CD4-positive, alpha-beta T cell treated with Interleukin-21 for 1 hour (primary cell): ENCODE measurements around the gene U2AF2.

Experiments used
- DNase-seq: peaks from one replicate; pipeline ENCODE4 v3.0.0-alpha.2; 2020

U2AF2 gene

DNA sequence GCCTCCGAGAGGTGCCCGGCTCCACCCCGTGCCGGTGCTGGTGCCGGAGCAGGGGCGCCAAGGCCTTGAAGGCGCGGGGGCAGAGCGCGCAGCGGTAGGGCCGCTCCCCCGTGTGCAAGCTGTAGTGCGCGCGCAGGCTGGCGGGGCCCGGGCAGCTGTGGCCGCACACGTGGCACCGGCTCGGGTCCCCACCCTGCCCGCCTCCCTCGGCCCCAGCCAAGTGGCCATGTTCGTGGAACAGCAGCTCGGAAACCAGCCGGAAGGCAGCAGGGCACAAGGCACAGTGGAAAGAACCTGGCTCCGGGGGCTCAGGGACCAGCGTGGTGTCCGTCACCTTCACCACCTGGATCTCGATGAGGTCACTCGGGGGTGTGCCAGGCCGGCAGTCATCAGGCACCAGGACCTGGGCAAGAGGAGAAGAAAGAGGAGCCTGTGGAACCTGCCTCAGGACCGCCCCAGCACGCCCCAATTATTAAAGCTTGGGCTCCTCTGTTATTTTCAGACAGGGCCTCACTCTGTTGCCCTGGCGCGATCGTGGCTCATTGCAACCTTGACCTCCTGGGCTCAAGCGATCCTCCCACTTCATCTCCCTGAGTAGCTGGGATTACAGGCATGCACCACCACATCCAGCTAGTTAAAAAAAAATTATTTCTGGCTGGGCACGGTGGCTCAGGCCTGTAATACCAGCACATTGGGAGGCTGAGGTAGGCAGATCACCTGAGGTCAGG, 32.4 kb upstream of the U2AF2 start:
- DNase-seq = no peak

DNA sequence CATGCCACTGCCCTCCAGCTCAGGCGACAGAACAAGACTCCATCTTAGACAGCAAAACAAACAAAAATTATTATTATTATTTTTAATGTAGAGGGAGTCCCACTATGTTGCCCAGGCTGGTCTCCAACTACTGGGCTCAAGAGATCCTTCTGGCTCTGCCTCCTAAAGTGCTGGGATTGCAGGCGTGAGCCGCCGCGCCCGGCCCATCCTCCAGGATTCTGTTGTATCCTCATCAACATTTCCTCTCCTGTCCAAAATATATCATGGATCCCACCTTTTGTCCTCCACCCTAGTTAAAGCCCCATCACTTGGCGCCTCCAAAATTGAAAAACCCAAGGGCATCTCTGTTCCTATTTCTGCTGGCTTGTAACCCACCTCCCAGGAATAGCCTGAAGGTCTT, 31.7 kb upstream of the U2AF2 start:
- no peak for DNase-seq

DNA sequence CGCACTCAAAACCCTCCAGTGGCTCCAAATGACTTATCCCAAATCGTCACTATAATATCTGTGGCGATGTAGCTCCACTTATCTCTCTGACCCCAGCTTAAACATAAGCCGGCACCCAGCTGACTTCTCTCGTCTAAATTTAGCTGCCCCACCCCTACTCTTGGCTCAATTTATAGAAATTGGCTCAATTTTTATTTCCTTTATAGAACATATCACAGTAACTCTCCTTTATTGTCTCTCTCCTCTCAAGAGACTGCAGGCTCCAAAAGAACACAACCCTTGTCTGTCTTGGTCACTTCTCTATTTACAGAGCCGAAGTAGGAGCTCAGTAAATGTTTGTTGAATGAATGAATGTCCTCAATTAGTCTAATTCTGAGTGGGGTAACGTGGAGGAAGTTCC, 31.3 kb upstream of the U2AF2 start:
- DNase-seq = no peak

DNA sequence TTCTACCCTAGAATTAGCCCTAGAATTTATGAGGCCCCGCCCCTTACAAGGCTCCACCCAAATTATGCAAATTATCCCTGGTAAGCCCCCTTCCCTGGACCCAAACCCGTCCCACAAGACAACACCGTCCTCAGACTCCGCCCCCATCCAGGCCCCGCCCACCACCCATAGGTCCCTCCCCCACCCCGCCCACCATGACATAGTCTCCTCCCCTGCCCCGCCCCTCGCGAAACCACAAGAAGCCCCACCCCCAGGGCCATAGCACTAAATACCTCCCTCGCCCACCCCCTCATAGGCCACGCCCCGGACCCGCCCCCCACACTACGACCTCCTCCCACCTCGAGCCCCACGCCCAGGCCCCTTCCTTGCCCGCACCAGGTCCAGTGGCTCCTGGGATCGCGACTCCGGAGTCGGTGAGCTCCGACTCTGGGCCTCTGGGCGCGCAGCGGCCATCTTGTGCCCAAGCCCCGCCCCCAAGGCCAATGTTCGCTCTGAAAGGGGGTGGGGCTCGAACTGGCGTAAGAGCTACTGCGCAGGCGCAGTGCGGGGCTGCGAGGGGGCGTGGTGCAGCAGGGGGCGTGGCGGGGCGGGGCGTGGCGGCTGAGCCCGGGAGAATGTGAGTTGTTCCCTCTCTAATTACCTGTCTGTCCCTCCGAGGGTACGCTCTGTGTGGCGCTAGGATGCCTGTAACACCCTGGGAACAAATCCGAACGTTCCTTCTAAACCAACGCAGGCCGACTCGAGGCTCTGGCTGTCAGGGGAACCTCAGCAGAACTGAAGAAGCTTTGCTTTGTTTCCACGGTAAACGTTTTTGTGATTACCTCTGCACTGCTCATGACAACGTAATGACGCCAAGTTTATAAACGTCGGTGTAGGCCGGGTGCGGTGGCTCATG, 30.5 kb upstream of the U2AF2 start, which contains the start of gene ZNF784:
Gene ZNF784, minus strand, starts transcription at position 458 of the 895 bp plus-strand sequence. Its CDS starts 5 bp downstream, at position 453.
- DNase-seq = peak; percentile 91

DNA sequence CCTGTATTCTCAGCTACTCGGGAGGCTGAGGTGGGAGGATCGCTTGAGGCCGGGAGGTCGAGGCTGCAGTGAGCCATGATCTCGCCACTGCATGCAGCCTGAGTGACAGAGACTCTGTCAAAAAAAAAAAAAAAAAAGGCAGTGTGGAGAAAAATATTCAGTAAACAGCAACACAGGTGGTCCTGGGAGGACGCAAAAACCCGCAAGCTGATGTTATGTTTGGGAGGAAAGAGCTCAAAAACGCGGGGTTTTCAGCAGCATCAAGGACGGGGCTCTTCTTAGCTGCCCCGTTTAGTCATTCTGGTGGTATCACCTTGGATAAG, 29.9 kb upstream of the U2AF2 start:
- no peak for DNase-seq

DNA sequence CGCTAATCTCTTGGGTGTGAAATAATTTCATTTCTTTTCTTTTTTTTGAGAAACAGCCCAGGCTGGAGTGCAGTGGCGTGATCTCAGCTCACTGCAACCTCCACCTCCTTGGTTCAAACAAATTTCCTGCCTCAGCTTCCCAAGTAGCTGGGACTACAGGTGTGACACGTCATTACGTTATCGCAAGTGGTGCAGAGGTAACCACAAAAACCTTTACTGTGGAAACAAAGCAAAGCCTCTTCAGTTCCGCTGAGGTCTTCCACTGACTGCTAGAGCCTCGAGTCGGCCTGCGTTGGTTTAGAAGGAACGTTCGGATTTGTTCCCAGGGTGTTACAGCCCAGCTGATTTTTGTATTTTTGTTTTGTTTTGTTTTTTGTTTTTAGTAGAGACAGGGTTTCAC, 28.5 kb upstream of the U2AF2 start:
- peak; percentile 84 for DNase-seq

DNA sequence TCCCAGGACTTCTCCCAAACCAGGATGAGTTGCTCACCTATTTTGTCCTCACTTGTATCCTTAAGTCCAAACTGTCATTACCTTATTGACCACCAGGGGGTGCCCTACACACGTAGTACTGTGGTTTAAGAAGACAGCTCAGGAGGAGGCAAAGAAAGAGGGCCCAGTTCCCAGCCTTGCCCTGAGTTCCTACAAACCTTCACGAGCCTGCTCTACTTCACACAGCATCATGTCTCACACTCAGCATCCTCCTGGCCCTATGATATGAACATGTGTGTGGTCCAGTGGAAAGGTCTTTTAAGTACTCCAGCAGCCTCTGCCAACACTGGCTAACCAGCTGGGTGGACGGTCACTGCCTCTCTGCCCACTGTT, 22.4 kb upstream of the U2AF2 start:
- DNase-seq = peak; percentile 93

DNA sequence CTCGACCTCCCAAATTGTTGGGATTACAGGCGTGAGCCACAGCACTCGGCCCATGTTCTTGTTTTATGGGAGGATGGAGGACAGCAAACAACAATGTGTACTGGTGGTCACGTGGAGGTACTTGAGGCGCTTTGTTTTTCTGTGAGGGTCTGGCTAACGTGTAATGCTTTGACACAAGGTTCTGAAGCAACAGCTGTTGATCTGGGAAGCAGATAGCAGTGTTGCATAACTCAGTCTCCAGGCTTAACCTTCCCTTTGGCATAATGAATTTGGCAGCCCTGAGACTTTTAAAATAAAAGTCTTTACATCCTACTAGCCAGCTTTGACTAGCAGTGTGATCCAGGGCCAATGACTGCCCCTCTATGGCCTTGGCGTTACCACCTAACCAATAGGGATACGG, 21.0 kb upstream of the U2AF2 start:
- no peak for DNase-seq

DNA sequence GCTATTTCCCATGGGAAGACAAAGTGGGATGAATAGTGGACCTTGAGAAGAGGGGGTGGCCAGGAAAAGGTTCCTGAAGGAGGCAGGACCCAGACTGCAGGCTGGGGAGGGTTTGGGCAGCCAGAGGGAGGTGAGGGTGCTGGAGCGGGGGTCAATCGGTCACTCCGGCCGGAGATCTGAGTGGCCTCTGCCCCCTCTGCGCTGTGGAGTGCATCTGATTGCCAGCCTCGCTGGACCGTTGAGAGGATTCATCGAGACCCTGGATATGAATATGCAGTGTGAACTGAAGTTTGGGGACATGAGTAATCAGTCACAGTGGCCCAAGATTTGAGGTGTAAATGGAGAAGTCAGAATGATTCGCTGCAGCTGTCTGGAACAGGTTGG, 19.5 kb upstream of the U2AF2 start:
- DNase-seq = peak; percentile 30

DNA sequence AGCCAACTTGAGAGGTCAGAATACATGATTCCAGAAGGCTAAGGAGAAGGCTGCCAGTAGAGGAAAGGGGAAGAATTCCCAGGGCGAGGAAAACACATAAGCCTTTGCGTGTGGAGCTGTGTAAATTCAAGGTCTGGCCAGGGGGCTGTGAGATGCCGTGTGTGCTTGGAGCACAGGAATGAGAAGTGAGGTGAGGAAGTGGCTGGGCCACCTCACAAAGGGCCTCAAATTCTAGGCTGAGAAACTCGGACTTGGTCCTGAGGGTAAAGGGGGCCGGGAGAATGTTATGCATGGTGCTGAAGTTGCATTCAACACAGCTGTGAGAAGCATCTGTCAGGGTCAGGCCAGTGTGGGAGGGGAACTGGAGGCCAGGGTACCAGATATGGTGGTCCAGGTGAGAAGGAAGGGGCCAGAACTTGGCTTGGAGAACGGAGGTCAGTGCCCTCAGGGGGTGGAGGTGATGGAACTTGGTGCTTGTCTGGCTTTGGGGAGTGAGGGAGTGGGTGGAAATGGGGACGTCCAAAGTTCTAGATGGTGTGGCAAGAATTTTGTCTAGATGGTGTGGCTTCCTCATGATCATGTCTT, 18.9 kb upstream of the U2AF2 start:
- no peak for DNase-seq

DNA sequence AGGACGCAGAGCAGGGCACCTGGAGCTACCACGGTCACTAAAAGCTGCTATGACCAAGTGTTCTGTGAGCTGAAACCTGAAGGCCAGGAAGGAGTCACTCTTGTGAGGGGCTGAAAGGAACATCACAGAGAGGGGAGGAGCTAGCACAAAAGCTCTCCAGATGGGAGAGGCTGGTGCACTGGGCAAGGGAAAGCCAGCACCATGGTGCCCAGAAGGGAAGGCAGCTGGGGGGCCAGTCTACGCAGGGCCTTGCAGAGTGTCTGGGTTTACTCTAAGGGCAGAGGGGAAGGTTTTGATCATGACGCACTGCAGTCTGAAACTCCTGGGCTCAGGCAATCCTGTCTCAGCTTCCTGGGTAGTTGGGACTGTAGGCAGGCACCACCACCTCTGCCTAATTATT, 18.1 kb upstream of the U2AF2 start:
- no peak for DNase-seq

DNA sequence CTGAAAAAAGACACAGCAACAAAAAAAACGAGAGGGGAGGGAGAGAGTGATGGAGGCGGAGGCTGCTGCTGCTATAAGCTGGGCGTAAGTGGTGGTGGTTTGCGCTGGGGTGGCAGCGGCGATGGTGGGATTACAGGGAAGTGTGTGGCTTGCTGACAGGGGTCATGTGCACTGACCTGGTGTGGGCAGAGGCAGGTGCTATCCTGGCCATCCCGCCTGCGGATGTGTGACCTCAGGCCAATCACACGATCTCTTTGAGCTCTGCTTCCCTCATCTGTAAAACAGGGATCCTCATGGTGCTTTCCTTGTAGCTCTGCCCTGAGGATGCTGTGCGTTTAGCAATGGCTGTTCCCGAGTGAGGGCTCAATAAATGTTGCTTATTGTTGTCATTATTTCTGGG, 17.3 kb upstream of the U2AF2 start:
- DNase-seq = no peak

DNA sequence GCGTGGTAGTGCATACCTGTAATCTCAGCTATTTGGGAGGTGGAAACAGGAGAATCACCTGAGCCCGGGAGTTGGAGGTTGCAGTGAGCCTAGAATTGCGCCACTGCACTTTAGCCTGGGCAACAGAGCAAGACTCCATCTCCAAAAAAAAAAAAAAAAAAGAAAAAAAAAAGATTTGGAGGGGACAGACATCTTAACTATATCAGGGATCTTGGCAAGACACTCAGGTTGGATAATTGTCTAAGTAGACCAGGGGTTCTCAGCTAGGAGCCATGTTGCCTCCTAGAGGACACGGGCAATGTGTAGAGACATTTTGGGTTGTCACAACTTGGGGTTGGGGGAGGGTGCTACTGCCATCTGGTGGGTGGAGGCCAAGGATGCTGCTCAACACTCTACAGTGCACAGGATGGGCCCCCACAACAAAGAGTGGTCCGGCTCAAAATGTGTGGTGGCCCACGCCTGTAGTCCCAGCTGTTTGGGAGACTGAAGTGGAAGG, 15.9 kb upstream of the U2AF2 start:
- DNase-seq = peak; percentile 75

DNA sequence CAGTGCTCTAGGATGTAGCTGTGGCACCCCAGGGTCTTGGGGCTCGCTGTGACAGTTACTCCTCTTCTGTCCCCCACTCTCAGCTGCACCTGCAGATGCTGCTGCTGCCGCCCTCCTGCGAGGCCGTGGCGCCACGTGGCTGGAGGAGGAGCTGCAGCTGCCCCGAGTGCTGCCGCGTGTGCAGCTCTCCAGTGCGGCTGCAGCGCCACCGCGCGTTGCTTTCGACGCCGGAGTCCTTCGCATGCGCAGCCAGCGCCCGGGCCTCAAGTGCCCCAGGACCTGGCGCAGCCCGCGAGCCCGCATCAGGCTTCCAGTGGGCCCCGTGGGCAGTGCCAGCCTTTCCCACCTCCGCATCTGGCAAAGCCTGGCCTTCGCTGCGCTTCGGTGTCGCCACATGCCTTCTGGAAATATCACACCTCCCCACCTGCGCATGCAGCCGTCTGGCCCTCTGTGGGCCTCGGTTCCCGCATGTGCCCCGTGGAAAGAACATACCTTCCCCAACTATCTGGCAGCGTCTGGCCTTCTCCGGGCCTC, 14.7 kb upstream of the U2AF2 start:
- peak; percentile 80 for DNase-seq

DNA sequence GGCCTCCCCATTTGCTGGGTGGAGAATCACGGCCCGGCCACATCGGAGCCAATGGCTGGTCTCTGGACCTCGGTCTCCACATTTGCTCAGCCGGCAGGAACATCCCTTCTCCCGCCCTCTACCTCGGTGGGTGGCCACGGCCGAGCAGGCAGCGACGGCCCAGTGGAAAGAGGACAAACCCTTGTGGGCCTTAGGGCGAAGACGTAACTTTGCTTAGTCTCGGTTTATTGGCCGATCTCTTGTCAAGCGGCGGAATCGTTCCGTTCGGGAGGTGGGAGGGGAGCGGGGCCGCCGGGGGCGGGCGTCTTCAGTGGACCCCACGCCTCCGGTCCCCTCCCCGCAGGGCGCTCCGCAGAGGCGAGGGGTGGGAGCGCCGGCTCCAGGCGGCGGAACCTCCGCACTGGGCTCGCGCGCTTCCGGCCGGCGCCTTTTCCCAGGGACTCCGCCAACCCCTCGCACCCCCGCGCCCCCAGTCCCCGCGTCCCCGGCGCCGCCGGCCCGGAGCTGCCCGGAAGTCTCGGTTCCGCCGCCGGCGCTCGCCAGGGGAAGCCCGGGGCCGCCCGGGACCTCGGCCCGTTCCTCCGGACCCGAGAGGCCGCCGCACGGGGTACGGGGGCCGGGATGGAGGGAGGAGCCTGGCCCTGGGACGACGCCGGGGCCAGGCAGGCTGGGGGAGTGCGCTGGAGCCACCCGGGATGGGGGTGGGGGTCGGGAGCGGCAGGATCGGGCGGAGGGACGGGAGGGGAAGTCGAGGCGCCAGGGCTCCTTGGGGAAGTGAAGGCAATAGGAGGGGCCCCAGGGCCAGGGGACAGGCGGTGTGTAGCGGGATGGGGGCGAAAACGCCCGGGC, 14.0 kb upstream of the U2AF2 start, which contains the start of gene ZNF580:
Gene ZNF580, plus strand, starts transcription at position 426 of the 849 bp plus-strand sequence. CDS start 1,507 bp downstream, outside the sequence.
- peak; percentile 67 for DNase-seq

DNA sequence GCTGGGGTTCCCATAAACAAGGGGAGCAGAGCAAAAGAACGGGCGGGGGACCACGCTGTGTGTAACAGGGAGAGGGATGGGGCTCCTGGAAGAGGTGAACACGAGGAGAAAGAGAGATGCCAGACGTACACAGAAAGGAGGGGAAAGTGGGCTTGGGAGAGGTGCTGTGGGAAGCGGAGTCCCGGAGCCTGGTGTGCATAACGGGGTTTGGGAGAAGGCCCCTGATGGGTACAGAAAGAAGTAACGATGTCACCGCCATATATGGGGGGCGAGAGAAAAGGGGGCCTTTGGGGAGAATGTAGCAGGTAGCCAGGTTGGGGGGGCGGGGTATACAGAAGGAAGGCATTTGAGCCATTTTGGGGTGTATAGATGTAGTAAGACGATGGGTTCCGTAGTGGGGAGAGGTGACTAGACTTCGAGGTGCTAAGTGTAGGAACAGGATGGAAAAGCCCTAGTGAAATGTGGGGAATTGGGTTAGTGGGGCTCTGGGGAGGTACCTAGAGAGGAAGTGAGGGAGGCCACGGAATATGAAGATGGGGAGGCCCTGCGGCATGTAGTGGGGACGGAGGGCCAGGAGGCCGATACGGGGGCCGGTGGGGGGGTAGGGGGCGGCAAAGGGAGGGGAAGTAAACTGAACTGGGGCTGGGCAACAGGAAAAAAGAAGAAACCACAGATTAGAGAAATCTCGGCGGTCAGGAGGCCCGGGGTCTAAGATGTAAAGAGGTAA, 13.2 kb upstream of the U2AF2 start:
- DNase-seq = peak; percentile 46

DNA sequence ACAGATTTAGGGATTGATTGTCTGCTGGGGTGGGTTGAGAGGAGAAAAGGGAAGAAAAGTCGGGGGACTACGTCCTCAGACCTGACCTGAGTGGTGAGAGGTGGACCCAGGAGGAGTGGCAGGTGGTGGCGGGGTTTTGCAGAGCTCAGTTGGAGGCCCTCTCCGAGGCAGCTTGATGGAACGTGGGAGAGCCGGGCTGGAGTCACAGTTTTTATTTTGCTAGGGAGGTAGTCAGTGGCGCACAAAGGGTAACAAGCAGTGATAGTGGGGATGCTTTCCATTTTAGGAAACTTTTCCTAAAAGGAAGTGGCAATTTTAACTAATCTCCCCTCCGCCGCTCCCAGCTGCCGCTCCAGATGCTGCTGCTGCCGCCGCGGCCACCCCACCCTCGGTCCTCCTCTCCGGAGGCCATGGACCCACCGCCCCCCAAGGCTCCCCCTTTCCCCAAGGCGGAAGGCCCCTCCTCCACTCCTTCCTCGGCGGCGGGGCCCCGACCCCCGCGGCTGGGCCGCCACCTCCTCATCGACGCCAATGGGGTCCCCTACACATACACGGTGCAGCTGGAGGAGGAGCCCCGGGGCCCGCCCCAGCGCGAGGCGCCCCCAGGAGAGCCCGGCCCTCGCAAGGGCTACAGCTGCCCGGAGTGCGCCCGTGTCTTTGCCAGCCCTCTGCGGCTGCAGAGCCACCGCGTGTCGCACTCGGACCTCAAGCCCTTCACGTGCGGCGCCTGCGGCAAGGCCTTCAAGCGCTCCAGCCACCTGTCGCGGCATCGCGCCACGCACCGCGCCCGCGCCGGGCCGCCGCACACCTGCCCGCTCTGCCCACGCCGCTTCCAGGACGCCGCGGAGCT, 12.5 kb upstream of the U2AF2 start:
- peak; percentile 22 for DNase-seq

DNA sequence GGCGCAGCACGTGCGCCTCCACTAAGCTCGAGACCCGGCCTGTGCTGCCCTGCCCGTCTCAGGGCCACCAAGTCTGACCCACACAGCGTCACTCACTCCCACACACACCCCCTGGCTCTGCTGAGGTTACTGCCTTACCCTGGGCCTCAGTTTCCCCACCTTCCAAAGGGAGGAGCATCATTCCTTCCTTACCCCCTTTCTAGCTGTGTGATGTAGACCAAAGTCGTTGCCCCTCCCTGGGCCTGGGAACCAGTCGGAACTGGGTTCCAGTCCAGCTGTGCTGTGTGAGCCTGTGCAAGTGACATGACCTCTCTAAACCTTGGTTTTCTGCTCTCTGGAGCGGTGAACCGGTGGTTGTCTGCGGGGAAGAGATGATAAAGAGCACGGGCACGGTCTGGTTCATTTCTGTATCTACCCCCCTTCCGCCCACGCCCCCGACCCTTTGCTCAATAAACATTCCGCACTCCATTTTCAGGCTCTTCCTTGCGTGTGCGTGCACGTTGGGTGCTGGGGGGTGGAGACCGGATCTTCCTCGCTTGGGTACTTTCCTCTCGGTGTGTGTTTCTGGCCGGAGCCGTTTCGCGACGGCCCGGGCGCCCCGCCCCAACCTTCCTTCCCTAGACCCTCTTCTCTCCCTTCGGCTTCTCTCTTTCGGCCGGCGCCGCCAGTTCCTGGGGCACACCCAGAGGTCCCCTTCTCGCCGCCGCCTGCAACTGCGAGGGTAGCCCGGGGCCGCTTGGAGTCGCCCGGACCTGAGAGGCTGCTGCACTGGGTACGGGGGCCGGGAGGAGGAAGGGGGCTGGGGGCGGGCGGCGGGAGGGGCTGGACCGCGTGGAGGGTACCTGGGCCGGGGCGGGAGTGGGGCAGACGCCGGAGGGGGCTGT, 11.6 kb upstream of the U2AF2 start, which contains the start of gene ZNF581:
Gene ZNF581, plus strand, starts transcription at position 647 of the 884 bp plus-strand sequence. CDS start 923 bp downstream, outside the sequence.
- DNase-seq = peak; percentile 81

DNA sequence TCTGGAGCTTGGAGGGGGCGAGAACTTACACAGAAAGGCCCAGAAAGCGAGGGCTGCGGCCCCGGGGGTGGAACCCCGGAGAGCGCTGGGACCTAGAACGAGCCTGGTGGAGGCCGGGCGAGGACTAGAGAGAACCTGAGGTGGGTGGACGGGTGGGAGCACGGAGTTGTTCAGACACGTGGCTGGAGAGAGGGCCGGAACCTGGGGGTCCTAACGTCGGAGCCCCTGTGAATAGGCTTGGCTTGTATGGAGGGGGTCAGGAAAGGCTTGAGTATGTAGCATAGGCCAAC, 11.0 kb upstream of the U2AF2 start:
- DNase-seq = no peak
